GM19397 (cell line): ENCODE data around the gene CD93.

Experiments
- ATAC-seq: cut with Tn5 transposase; IDR thresholded peaks from one replicate; pipeline ENCODE4 v1.9.1; 2021; ENCODE audit warnings: mild to moderate bottlenecking, moderate library complexity; ENCODE audit not compliant: unreplicated experiment

The CD93 gene

GRCh38 chr20:23120936-23121750 is 35.0 kb upstream of the CD93 start:
- ATAC-seq: no peak

GRCh38 chr20:23120261-23120660 is 34.1 kb upstream of the CD93 start:
- ATAC-seq: no peak

- no peak for ATAC-seq
Measured at GRCh38 chr20:23119456-23120216, 33.5 kb upstream of the CD93 start.

- ATAC-seq: no peak
Measured at GRCh38 chr20:23118766-23119165, 32.6 kb upstream of the CD93 start.

GRCh38 chr20:23118144-23118543 is 32.0 kb upstream of the CD93 start:
- no peak for ATAC-seq

GRCh38 chr20:23117738-23118137 is 31.6 kb upstream of the CD93 start:
- no peak for ATAC-seq

- no peak for ATAC-seq
Measured at GRCh38 chr20:23116311-23117089, 30.4 kb upstream of the CD93 start.

GRCh38 chr20:23115822-23116221 is 29.7 kb upstream of the CD93 start:
- no peak for ATAC-seq

- no peak for ATAC-seq
Measured at GRCh38 chr20:23114448-23115082, 28.4 kb upstream of the CD93 start.

- ATAC-seq: no peak
Measured at GRCh38 chr20:23114018-23114417, 27.9 kb upstream of the CD93 start.

- no peak for ATAC-seq
Measured at GRCh38 chr20:23112595-23112994, 26.5 kb upstream of the CD93 start.

GRCh38 chr20:23111944-23112342 is 25.8 kb upstream of the CD93 start:
- no peak for ATAC-seq

GRCh38 chr20:23111307-23111943 is 25.3 kb upstream of the CD93 start:
- no peak for ATAC-seq

- ATAC-seq: no peak
Measured at GRCh38 chr20:23108871-23109270, 22.7 kb upstream of the CD93 start.

- ATAC-seq: no peak
Measured at GRCh38 chr20:23107466-23107865, 21.3 kb upstream of the CD93 start.

- ATAC-seq: no peak
Measured at GRCh38 chr20:23106271-23106851, 20.2 kb upstream of the CD93 start.

- no peak for ATAC-seq
Measured at GRCh38 chr20:23105193-23105592, 19.1 kb upstream of the CD93 start.

- no peak for ATAC-seq
Measured at GRCh38 chr20:23103284-23104018, 17.3 kb upstream of the CD93 start.

- no peak for ATAC-seq
Measured at GRCh38 chr20:23101696-23102406, 15.7 kb upstream of the CD93 start.
